Measurements from ENCODE around the gene BABAM2.

GRCh38 chr2:27953077-27953476 is 62.5 kb downstream of the BABAM2 start:
- TF ChIP-seq CTCF (IDR thresholded peaks at IDR 0.05): no peak
- no peak for TF ChIP-seq POLR2A (IDR thresholded peaks at IDR 0.05)
